ENCODE results near the gene SPSB3. TPM values are rescaled to one million over a fixed set of nuclear protein-coding genes. Genes with fewer than 3 reads are reported as not detected.

Gene SPSB3
- total RNA-seq (2022) (21.6 and 22.2 TPM in 2 replicates), Bru-seq, nascent RNA (percentile 47 among the genes with signal in this experiment), BruChase-seq, experiment 1, labeled RNA remaining after a 6-hour chase (percentile 61 among the genes with signal in this experiment), BruChase-seq, experiment 2, labeled RNA remaining after a 2-hour chase (percentile 50 among the genes with signal in this experiment)
- long read RNA-seq, transcript SPSB3-201 (6 exons, 1,449 nt), result minor isoform, 8 of 84 reads
- long read RNA-seq, transcript SPSB3-209 (6 exons, 1,628 nt), result minor isoform, 14 of 84 reads
- long read RNA-seq, transcript SPSB3-208 (7 exons, 1,784 nt), result major isoform, 39 of 84 reads
- long read RNA-seq, partial matches to known transcripts, result 4 of 84 reads
- long read RNA-seq, other reads (novel, unspliced or antisense), result 13 of 84 reads

DNA sequence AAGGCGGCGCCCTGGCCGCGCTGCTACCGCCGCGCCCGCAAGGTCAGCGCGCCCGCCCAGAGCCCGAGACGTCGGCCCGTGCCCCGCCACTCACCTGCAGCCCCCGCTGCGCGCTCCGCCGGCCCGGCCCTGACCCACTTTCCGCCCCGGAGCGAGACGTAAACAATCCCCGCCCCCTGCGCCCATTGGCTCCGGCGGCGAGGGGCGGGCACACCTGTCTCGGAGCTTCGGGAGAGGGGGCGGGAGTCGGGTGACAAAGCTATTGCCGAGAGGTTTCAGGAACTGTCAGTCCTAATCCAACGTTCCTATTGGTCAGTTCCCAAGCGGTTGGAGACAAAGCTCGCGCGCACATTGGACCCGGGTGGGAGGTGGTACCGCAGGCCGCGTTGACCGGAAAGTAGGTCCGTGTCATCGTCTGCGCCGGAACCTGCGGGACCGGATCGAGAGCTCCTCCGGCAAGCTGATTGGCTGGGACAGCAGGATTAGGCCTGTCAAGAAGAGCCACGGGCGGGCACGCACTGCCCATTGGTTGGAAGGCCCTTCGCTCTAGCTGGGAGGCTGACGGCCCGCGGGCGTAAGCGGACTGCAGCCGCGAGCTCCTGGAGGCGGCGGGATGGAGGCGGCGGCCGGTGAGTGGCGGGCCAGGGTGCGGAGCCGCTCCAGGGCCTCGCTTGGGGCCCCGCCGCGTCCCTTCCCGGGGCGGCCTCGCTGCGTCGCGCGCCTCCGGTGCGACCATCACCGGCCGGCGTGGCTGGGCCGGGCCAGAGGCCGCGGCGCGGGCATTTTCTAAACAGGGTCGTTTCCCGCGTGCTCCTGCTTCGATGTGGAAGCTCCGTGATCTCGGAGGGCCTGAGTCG is at the start of gene SPSB3, which contains the start of gene NUBP2:
TSS of gene SPSB3 (minus strand) at position 164 of the 857 bp plus-strand sequence. CDS start 1,088 bp downstream, outside the sequence.
TSS of gene NUBP2 (plus strand) at position 553 of the 857 bp plus-strand sequence. CDS start at position 614, 61 bp downstream.
- peak; percentile 100 for DNase-seq (ENCODE audit: unreplicated experiment)
- H3K36me3 Mint-ChIP-seq (ENCODE audit: insufficient read depth, unreplicated experiment), result peaks cover 56% of the 10 kb centered on the region
- no peaks in the 10 kb centered on the region for H3K27me3 Mint-ChIP-seq (ENCODE audit: insufficient read depth, unreplicated experiment)
- TF ChIP-seq, protein P1, sequence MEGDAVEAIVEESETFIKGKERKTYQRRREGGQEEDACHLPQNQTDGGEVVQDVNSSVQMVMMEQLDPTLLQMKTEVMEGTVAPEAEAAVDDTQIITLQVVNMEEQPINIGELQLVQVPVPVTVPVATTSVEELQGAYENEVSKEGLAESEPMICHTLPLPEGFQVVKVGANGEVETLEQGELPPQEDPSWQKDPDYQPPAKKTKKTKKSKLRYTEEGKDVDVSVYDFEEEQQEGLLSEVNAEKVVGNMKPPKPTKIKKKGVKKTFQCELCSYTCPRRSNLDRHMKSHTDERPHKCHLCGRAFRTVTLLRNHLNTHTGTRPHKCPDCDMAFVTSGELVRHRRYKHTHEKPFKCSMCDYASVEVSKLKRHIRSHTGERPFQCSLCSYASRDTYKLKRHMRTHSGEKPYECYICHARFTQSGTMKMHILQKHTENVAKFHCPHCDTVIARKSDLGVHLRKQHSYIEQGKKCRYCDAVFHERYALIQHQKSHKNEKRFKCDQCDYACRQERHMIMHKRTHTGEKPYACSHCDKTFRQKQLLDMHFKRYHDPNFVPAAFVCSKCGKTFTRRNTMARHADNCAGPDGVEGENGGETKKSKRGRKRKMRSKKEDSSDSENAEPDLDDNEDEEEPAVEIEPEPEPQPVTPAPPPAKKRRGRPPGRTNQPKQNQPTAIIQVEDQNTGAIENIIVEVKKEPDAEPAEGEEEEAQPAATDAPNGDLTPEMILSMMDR (IDR thresholded peaks at IDR 0.05; ENCODE audit: unreplicated experiment), result no peak
- peak within 1 kb of the TSS; percentile 78 for H3K27ac Mint-ChIP-seq (ENCODE audit: low read depth, unreplicated experiment)
- H3K4me1 Mint-ChIP-seq (ENCODE audit: insufficient read depth, unreplicated experiment), result peaks cover 9% of the 10 kb centered on the region
- POLR2A ChIA-PET, result interaction anchor here (0.6 to 6.1 kb wide), 48 partner anchors 9 to 1811 kb away, joined by 3 to 137 read pairs (median 6); partner anchors contain the start of genes CRAMP1, EME2, FAHD1 and HAGH
- peak within 1 kb of the TSS; percentile 88 for H3K4me3 Mint-ChIP-seq (ENCODE audit: unreplicated experiment)
- intact Hi-C loops (cut with micrococcal nuclease), result no loop called here
- no peaks in the 10 kb centered on the region for H3K9me3 Mint-ChIP-seq (ENCODE audit: unreplicated experiment)
- BruUV-seq (replicated peaks), result no TSS peak
- CTCF ChIA-PET, result interaction anchor here (0.6 to 0.7 kb wide), 5 partner anchors 9 to 483 kb away, joined by 3 to 4 read pairs (median 3); no protein-coding TSS in a partner anchor

DNA sequence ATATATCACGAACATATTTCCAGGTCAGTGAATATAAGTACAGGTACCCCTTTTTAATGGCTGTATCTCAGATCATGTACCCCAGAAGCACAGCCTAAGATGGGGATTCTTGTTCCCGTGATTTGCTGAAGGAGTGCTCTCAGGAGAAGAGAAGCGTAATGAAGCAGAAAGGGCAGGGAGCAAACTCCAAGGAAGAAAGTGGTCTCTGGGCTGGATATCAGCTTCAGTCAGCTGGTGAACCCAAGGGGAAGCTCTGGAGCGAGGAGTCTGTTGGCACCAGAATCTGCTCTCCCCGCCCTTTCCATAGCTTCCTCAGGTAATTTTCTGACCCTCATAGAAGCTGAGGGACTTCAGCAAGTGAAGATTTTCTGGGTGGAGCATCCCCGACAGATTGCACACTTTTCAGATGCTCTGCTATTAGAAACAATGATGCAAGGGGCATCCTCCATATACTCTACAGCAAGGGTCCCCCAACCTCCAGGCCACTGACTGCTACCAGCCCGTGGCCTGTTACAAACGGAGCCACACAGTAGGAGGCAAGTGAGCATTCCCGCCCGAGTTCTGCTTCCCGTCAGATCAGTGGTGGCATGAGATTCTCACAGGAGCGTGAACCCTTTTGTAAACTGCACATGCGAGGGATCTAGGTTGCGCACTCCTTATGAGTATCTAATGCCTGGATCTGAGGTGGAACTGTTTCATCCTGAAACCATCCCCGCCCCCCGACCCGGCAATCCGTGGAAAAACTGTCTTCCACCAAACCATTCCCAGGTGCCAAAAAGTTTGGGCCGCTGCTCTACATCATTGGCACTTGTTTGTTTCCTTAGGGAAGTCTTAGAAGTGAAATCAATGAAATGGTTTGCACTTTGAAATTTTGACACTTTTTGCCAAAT is 49.1 kb upstream of the SPSB3 start:
- BruUV-seq (replicated peaks), result no TSS peak
- no peak overlapping the region for H3K4me3 Mint-ChIP-seq (ENCODE audit: unreplicated experiment)
- H3K9me3 Mint-ChIP-seq (ENCODE audit: unreplicated experiment), result no peaks in the 10 kb centered on the region
- H3K36me3 Mint-ChIP-seq (ENCODE audit: insufficient read depth, unreplicated experiment), result peaks cover 18% of the 10 kb centered on the region
- no peak overlapping the region for H3K27ac Mint-ChIP-seq (ENCODE audit: low read depth, unreplicated experiment)
- ChIA-PET CTCF (interaction anchor here (0.8 kb wide), 1 partner anchor 98 kb away, joined by 3 read pairs; no protein-coding TSS in a partner anchor), POLR2A (interaction anchor here (0.7 kb wide), 1 partner anchor 1174 kb away, joined by 4 read pairs; no protein-coding TSS in a partner anchor)
- H3K4me1 Mint-ChIP-seq (ENCODE audit: insufficient read depth, unreplicated experiment), result peaks cover 17% of the 10 kb centered on the region
- no peak for DNase-seq (ENCODE audit: unreplicated experiment)
- TF ChIP-seq, protein P1 (IDR thresholded peaks at IDR 0.05; ENCODE audit: unreplicated experiment), result no peak
- intact Hi-C loops (cut with micrococcal nuclease), result no loop called here
- no peaks in the 10 kb centered on the region for H3K27me3 Mint-ChIP-seq (ENCODE audit: insufficient read depth, unreplicated experiment)

DNA sequence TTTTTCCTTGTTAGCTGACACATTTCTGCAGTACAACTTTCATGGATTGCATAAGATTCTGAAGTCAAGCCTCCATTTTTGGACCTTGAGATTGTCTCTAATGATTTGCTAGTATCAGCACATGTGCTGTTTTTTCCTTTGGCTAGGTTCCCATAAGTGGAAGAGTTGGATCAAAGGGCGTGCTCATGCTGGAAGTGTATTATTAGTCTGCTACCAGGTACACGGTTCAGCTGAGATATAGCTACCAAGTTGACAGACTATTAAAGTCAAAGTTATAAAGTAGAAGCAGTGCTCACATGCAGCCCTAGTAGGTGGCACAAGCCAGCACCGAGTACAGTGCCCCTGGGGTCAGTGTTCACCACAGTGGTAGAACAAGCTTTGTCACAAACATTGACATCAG is 47.8 kb upstream of the SPSB3 start:
- TF ChIP-seq, protein P1 (IDR thresholded peaks at IDR 0.05; ENCODE audit: unreplicated experiment), result no peak
- intact Hi-C loops (cut with micrococcal nuclease), result no loop called here
- Mint-ChIP-seq H3K4me3 (ENCODE audit: unreplicated experiment) (no peak overlapping the region), H3K36me3 (ENCODE audit: insufficient read depth, unreplicated experiment) (peaks cover 18% of the 10 kb centered on the region), H3K27me3 (ENCODE audit: insufficient read depth, unreplicated experiment) (no peaks in the 10 kb centered on the region), H3K4me1 (ENCODE audit: insufficient read depth, unreplicated experiment) (peaks cover 17% of the 10 kb centered on the region), H3K9me3 (ENCODE audit: unreplicated experiment) (no peaks in the 10 kb centered on the region), H3K27ac (ENCODE audit: low read depth, unreplicated experiment) (no peak overlapping the region)
- BruUV-seq (replicated peaks), result no TSS peak
- DNase-seq (ENCODE audit: unreplicated experiment), result no peak
- ChIA-PET POLR2A (interaction anchor here (1.6 to 4.2 kb wide), 2 partner anchors 48 to 135 kb away, joined by 9 to 30 read pairs; partner anchors contain the start of genes NUBP2, RPS2 and SPSB3), CTCF (interaction anchor here (0.6 to 0.7 kb wide), 2 partner anchors 33 to 178 kb away, joined by 3 read pairs; no protein-coding TSS in a partner anchor)
